Endometrium (tissue), 2 donors: ENCODE measurements around the gene P2RY6.

Experiments
- FAIRE-seq: peaks from 2 replicates; lab custom pipeline; 2012; peaks lifted over from hg19 to GRCh38; lab: Jason Lieb, UNC
- donor health status: control.
- donor health status: control.

The P2RY6 gene

DNA sequence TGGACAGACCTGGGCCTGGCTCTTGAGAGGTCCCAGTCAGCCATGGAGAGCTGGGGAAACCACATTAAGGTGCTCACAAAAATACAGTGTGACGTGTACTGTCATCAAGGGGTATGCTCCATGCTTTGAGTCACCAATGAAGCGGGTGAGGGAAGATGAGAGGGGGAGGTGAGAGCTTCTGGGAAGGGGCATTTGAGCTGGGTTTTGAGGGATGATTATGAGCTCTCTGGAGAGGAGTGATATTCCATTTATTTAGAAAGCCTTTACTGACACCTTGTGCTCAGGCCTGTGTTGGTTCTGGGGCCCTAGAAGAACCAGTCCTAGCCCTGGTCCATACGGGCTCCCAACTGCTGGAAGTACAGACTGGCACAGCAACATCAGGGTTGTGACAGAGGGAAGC, 25.6 kb downstream of the P2RY6 start:
- FAIRE-seq, result no peak

DNA sequence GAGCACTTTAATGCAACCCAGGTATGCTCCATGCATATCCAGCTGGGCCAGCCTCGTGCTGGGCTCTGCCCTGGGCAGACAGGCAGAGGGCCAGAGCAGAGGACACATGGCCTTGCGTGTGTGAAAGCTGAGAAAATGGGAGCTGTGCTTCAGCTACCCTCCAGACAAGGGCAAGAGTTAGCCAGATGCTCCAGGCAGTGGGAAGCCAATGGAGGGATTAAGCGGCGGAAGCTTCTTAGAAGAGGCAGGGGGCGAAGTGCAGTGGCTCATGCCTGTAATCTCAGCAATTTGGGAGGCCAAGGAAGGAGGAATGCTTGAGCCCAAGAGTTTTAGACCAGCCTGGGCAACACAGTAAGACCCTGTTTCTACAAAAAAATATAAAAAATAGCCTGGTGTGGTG, 26.1 kb downstream of the P2RY6 start:
- no peak for FAIRE-seq

DNA sequence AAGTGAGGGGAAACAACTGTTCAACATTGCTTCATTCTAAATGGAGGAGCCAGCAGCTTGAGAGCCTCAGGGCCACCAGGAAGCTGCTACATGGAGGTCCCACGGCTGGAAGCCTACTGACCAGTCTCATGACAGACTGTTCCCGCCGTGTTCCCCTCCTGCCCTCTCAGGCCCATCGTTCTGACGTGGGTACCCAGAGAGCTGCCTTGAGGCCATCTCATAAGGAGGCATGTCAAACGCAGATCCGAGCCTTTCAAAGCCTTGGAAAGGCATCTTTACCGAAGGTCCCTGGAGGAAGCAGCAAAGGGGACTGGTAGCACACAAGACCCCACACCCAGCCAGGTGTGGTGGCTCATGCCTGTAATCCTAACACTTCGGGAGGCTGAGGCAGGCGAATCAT, 27.6 kb downstream of the P2RY6 start:
- FAIRE-seq, result no peak

DNA sequence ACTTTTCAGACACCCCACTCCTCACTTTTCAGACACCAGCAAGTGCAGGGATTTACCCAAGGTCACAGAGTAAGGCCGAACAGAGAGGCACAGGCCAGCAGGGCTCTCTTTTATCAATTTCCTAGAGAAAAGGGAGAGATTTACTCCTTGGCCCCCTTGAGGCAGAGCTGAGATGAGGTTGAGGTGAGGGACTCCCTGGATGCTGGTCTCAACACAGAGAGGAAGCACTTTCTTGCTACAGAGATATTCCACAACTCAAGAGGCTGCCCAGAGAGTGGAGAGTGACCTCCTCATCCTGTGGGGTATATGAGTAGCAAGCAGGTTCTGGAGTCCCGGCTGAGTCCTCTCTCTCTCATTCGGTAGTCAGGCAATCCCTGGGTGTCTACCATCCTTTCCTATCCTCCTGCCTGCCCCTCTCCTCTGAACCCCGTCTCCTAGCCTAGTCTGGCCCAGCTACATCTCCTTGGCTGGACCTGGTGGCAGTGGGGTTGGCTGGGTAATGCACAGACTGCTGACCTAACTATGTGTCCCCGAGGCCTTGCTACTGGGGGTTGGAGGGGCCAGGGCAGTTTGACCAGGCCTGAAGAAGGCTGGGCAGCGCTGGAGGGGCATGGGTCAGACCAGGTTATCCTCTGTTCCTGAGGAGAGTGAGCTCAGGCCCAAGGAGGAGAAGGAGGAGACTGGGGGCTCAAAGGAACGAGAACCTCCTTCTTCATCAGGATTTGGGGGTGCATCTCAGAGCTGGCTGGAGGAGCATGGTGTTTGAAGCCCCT, 34.1 kb downstream of the P2RY6 start:
- no peak for FAIRE-seq

DNA sequence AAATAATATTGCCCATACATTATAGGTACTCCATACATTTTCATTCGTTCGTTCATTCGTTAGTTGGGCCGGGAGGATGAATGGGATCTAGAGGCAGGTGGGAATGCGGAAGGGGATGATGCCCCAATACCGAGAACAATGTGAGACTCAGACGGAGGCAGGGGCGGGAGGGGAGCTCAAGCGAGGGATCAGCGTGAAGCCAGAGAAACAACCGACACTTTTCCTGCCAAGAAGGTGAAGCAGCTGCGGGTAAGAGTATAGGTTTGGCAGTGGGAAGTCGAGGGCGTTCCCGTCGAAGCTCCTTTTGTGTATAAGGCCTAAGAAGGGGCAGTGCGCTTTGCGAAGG, 34.8 kb downstream of the P2RY6 start:
- FAIRE-seq, result no peak

DNA sequence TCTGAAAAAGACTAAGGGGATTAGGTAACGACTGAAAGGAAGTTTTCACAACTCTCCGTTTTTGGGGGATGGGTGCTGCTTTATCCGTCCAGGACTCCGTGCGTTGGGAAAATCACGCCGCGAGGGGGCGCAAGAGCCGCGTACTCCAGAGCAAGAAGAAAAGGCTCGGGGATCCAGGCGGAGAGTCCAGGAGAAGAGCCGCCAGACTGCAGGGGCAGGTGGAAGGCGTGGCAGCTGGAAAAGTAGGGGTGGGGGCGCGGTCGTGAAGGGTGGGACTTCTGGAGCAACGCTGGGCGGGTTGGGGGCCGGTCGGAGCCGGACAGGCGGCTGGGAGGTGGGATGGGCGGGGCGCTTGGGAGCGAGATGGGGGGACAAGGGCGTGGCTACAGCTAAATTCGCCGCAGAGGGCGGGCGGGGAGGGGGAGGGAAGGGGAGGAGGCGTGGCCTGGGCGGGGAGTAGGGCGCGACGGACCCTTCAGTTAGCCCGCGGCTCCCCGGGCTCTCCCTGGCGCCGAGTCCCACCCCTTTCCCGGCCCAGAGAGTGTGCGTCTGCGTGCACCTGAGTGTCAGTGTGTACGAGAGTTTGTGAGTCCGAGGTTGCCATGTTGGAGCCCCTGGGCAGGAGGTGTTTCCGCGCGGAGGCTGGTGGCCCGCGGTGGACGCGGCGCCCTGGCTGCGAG, 35.3 kb downstream of the P2RY6 start:
- FAIRE-seq, result peak; percentile 80

- FAIRE-seq, result no peak
Measured at GRCh38 chr11:73308003-73308960, 36.1 kb downstream of the P2RY6 start, which contains the start of gene ARHGEF17. Gene ARHGEF17 (plus strand): TSS chr11:73308276. CDS start chr11:73308639, 363 bp downstream.

GRCh38 chr11:73308961-73309919, 37.1 kb downstream of the P2RY6 start:
- FAIRE-seq, result peak; percentile 31

DNA sequence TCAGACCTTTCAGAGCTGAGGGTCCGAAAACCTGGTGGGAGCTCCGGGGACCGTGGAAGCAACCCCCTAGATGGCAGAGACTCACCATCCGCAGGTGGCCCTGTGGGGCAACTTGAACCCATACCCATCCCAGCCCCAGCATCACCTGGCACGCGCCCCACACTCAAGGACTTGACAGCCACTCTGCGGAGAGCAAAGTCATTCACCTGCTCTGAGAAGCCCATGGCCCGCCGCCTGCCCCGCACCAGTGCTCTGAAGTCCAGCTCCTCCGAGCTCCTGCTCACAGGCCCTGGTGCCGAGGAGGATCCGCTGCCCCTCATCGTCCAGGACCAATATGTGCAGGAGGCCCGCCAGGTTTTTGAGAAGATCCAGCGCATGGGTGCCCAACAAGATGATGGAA, 37.9 kb downstream of the P2RY6 start:
- FAIRE-seq, result no peak

DNA sequence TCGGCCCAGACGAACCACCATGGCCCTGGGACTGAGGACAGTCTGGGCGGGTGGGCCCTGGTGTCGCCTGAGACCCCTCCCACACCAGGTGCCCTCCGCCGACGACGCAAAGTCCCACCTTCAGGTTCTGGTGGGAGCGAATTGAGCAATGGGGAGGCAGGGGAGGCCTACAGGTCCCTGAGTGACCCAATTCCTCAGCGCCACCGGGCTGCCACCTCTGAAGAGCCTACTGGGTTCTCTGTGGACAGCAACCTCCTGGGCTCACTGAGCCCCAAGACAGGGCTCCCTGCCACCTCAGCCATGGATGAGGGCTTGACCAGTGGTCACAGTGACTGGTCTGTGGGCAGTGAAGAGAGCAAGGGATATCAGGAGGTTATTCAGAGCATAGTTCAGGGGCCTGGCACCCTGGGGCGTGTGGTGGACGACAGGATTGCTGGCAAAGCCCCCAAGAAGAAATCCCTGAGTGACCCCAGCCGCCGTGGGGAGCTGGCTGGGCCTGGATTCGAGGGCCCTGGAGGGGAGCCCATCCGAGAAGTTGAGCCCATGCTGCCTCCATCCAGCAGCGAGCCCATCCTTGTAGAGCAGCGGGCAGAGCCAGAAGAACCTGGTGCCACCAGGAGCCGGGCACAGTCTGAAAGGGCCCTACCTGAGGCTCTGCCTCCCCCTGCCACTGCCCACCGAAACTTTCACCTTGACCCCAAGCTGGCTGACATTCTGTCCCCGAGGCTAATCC, 38.7 kb downstream of the P2RY6 start:
- no peak for FAIRE-seq

DNA sequence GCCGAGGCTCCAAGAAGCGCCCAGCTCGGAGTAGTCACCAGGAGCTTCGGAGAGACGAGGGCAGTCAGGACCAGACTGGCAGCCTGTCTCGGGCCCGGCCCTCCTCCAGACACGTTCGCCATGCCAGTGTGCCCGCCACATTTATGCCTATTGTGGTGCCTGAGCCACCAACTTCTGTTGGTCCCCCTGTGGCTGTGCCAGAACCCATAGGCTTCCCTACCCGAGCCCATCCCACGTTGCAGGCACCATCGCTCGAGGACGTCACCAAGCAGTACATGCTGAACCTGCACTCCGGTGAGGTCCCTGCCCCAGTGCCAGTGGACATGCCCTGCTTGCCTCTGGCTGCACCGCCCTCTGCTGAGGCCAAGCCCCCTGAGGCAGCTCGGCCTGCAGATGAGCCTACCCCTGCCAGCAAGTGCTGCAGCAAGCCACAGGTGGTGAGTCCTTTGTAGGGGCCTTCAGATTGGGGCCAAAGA, 39.3 kb downstream of the P2RY6 start:
- FAIRE-seq, result no peak

- FAIRE-seq, result no peak
Measured at GRCh38 chr11:73312036-73312435, 39.9 kb downstream of the P2RY6 start.

GRCh38 chr11:73312851-73313327, 40.8 kb downstream of the P2RY6 start:
- no peak for FAIRE-seq

DNA sequence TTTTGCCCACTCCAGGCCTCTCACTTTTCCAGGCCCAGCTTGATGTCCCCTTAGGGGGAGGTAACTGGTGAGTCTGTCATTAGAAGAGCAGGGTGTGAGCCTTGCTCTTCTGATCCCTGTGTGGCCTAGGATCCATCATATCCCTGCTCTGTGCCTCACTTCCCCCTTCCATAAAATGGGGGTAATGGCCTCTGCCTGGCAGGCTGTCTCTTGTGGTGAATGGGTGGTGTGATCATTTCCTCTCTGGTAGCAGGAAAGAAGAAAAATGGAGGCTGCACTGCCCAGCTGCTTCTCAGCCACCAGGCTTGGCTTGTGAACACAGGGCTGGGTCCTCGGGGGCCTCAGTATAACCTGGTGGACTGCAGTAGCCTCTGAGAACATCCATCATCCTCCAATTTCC, 41.5 kb downstream of the P2RY6 start:
- no peak for FAIRE-seq

DNA sequence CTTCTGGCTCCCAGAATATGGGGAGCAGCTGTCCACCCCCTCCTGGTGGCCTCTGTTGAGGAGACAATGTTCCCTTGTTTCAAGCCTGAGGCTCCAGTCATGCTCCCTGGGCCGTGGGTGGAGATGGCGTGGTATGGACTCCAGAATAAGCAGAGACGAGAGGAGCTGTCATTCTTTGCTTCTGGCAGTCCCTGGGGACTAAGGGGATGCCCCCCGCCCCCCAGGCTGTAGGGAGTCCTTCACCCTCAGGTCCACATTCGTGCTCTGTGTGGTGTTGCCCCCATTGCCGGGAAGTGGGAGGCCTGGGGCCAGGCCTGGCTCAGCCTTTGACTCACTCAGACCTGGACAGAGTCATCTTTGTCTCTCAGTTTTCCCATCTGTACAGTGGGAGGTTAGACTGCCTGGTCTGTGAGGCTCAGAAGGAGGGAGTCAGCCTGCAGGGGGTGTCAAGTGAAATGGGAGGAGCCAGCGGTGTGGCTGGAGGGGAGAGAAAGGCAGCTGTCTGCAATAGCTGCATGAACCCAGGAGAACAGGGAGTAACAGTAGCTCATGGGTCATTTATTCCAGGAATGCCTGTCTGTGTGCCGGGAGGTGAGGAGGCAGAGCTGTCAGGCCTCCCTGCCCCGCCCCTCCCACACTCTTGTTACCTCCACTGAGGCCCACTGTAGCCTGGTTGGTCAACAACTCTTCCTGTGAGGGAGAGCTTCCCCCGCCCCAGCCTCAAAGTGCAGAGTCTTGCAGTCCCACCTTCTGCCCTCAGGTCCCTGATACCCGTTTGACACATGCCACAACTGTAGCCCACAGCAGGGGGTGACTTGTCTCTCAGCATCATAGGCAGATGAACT, 42.2 kb downstream of the P2RY6 start:
- no peak for FAIRE-seq

DNA sequence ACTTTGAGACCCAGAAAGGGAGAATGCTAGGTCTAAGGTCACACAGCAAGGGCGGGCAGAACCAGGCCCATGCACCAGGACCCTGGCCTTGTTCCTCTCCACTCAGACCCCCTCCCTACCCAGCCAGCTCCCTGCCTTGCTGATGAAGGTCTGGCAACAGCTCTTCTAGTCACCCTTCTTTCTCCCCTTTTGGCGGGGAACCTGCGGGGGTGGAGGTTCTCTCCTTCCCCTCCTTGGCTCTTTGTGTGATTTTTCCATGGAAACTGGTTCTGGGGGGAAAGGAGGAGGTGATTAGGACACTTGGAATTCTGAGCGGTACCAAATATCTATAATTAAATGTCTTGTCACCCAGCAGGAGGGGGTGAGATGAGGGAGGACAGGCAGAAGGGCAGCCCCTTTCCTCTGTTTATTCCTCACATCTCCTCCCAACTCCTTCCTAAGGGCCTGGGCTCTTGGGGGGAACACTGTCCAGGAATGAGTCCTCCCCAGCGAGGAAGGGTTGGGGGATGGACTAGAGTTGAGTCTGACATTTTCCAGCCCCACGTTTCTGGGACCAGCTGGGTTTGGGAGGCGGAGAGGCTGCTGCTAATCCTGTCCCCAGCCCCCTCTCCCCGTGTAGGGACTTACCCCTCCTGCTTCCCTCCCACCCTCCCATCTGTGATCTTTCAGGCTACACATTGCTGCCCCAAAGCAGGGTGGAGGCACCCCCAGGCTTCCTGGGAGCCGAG, 43.3 kb downstream of the P2RY6 start:
- FAIRE-seq, result no peak

DNA sequence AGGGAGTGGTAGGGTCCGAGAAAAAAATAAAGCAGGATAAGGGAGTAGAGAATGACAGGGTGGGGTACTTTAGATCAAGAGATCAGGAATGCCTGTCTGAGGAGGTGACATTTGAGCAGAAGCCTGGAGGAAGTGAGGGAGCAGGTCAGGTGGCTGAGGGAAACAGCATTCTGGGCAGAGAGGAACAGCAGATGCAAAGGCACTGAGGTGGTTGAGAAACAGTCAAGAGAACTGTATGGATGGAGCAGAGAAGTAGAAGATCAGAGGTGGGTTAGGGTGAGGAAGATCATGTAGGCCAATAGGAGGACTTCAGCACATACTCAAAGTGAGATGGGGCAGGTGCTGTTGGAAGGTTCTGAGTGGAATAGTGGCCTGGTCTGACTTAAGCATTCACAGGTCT, 44.3 kb downstream of the P2RY6 start:
- no peak for FAIRE-seq

DNA sequence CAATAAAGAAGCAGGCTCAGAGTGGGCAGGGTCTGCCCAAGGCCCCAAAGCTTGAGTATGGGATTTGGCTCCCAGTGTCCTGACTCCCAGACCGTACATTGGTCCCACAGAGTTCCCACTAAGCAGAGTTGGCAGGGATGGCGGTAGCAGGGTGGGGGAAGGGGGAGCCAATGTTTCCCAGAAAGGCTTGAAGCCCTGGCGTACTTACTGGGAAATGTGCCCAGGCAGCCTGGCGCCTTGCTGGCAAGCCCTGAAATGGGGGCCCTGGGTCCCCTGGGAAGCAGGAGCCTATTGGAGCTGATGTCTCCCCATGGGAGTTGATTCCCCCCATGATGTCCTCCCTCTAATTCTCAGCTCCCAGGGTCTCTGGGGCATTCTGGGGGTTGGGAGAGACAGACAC, 45.2 kb downstream of the P2RY6 start:
- no peak for FAIRE-seq

GRCh38 chr11:73317803-73318202, 45.7 kb downstream of the P2RY6 start:
- no peak for FAIRE-seq
